Coronary artery (tissue), 2 donors: ENCODE results near the gene GPR68.

Source experiments
- DNase-seq: peaks from one replicate; pipeline ENCODE4 v3.0.0-alpha.2; 2017; ENCODE audit warnings: low spot score
- H3K27ac ChIP-seq, 2 donors: fragments of 200-600 bp; sonication (generic); one replicate each; pipeline ENCODE4 v1.5.1; 2016 to 2019
- H3K4me3 ChIP-seq: fragments of 200-600 bp; sonication (generic); 2 replicates; pipeline ENCODE4 v1.5.1; 2016; ENCODE audit warnings: mild to moderate bottlenecking, moderate library complexity
- TF ChIP-seq, protein P1 (sequence below): fragments of 200-600 bp; sonication (generic); IDR thresholded peaks from one replicate; pipeline ENCODE4 v1.5.1; 2019; ENCODE audit warnings: antibody characterized with exemption

GPR68 gene

DNA sequence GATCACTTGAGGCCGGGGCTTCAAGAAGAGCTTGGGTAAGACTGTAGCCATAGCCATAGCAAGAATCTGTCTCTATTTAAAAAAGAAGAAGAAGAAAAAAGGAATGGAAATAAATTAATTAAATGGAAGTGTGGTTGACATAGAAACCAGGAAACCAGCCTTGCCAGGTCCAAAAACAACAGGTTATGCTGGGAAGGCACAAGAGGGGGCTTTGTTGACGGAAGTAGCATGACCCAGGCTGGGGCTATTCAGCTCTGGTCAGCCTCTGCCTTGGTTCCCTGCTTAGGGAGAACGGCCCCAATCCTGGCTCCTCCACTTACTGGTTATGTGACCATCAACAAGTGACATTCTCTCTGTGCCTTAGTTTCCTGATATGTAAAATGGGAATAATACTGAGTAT is 14.4 kb upstream of the GPR68 start:
- no peak overlapping the region for H3K27ac ChIP-seq
- DNase-seq, result no peak
- TF ChIP-seq, protein P1, sequence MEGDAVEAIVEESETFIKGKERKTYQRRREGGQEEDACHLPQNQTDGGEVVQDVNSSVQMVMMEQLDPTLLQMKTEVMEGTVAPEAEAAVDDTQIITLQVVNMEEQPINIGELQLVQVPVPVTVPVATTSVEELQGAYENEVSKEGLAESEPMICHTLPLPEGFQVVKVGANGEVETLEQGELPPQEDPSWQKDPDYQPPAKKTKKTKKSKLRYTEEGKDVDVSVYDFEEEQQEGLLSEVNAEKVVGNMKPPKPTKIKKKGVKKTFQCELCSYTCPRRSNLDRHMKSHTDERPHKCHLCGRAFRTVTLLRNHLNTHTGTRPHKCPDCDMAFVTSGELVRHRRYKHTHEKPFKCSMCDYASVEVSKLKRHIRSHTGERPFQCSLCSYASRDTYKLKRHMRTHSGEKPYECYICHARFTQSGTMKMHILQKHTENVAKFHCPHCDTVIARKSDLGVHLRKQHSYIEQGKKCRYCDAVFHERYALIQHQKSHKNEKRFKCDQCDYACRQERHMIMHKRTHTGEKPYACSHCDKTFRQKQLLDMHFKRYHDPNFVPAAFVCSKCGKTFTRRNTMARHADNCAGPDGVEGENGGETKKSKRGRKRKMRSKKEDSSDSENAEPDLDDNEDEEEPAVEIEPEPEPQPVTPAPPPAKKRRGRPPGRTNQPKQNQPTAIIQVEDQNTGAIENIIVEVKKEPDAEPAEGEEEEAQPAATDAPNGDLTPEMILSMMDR, result no peak
- no peak overlapping the region for H3K4me3 ChIP-seq

DNA sequence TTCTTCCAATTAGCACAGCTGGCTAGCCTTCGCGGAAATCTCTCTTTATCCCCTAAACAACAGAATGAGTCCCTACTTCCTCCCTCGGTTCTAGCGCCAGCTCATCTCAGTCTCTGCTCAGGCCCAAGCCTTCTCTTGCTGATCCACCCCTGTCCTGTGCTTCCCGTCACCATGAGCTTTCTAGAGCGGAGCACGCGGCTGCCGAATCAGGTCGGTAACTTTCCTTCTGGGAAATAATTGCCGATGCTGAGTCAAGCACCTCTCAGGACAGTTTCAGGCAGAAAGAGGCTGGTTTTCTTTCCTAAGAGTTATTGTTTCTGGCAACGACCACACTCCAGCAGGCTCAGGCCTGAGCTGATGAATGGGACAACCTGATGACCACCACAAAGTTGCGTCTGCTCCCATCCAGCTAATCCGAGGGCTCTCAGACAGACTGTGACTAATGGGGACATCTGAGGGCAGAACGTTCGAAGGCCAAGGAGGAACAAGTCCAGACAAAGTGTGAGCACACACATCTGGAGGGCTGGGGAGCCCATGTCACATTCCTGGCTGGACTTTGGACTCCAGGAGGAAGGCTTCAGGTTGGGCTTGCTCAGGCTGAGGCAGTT is 13.6 kb upstream of the GPR68 start:
- peak overlapping the region in 1 of 2 donors; percentile 44 for H3K27ac ChIP-seq
- no peak overlapping the region for H3K4me3 ChIP-seq
- TF ChIP-seq, protein P1, result no peak
- no peak for DNase-seq

DNA sequence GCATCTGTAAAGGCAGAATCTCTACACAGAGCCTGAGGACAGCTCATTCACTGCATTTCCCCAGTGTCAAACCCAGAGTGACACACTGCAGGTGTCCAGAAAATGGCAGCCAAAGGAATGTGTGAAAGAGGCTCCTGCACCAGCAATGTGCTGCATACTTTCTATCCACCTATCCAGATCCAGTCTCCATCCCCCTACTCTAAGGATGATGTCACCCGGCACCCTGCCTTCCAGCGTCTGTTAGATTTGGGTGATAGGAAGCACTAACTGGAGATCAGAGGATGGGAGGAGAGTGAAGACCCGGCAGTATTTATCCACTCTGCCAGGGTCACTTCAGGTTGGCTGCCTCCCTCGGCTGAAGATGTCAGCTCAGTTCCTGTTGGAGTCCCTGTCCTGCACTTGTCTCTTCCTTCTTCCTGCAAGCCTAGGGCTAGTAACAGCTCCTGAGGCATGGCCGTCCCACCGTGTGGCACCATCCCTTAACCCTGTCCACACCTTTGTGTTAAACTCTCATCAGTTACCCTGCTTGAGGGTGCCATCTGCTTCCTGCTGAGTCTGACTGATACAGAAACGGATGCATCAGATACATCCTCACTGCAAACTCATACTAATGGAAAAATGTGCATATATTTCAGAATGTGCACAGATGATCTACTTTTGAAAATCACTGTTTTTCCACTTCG is 13.0 kb upstream of the GPR68 start:
- no peak for DNase-seq
- Histone ChIP-seq H3K27ac (peak overlapping the region; percentile 44 to 45), H3K4me3 (no peak overlapping the region)
- TF ChIP-seq, protein P1, result no peak

DNA sequence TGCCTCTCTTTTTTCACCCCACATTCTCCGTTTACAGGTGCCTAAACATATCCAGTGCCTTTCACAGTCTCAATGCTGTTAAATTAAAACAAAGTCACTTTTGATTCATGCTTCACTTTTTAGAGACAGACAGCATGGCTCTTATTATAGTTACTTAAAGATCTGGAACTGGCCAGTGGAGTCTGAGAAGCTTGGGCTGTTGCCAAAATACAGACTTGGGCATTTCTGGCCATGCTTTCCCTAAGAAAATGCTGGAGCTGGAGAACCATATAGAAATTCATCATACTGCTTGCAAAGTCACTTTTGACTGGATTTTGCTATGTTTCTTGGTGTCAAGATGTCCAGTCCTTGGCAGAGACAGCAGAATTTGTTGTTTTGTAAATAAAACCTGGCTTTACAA is 12.2 kb upstream of the GPR68 start:
- Histone ChIP-seq H3K4me3 (no peak overlapping the region), H3K27ac (no peak overlapping the region)
- DNase-seq, result no peak
- TF ChIP-seq, protein P1, result no peak

DNA sequence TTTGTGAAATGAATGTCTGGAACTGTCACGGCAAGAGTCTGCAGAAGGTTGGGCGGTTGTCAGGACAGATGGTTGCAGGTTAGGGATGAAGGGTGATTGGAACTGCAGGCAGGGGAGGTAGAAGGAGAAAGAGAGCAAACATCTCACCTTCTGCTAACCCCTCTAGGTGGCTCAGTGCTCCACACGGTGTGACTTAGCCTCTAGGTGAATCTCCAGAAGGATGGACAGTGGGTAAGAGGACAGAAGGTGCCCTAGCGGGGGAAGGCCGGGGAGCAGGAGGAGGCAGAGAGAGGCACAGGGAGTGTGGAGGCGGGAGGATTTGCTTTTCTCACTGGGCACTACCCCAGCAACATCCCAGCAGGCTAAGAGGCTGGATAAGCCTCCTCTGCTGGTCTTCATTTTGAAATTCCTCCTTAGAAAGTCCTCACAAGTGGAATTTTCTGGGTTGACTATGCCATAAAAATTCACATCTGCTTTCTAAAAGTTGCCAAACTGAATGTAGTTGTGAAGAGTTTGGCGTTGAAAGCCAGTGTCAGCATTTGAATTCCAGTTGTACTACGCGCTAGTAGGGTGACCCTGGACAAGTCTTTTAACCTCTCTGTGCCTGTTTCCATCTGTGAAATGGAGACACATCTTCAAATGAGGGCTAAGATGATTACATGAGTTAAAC is 10.7 kb upstream of the GPR68 start:
- no peak overlapping the region for H3K27ac ChIP-seq
- DNase-seq, result no peak
- no peak overlapping the region for H3K4me3 ChIP-seq
- TF ChIP-seq, protein P1, result no peak

DNA sequence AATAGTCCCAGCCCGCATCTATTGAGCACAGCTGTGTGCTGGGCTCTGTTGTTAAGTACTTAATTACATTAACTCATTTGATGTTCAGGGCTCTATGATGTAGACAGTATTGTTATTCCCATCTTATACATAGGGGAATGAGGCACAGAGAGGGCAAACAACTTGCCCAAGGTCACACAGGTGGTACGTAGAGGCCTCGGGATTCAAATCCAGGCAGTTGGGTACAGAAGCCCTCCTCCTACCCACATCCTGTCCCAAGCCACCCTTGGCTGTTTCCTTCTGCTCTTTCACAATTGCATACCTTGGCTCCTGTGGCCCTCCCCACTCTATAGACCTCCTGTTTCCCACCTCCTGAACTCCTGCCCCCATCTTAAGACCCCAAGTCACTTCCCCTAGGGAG is 10.0 kb upstream of the GPR68 start:
- no peak overlapping the region for H3K4me3 ChIP-seq
- TF ChIP-seq, protein P1, result no peak
- no peak for DNase-seq
- no peak overlapping the region for H3K27ac ChIP-seq
